Activated CD8-positive, alpha-beta memory T cell treated with anti-CD3 and anti-CD28 coated beads for 36 hours (primary cell): ENCODE data around the gene BICD1. TPM values are rescaled to one million over a fixed set of nuclear protein-coding genes. Genes with fewer than 3 reads are reported as not detected.
"Not testable (repeated sequence)": the region's sequence is repeated elsewhere in the genome, so short reads cannot be mapped to it uniquely, and the experiment has no call there.

ENCODE experiments used
- CTCF ChIA-PET: fragments of 350-600 bp; sonication (Branson Sonifier 250); formaldehyde crosslinking; loops from one replicate; lab custom pipeline; 2021; ENCODE audit warnings: antibody characterized with exemption; lab: Charles Lee
- POLR2A ChIA-PET: fragments of 350-600 bp; sonication (Branson Sonifier 250); formaldehyde crosslinking; loops from one replicate; lab custom pipeline; 2021; ENCODE audit warnings: antibody characterized with exemption; lab: Charles Lee
- total RNA-seq, 2 experiments: library from RNA; stranded (reverse); gene quantifications; one replicate each; pipeline ENCODE4 v1.2.3, GENCODE V29; 2021

BICD1 gene
- total RNA-seq, 2 experiments from 2014 or later, result 18.7 to 19.4 TPM

DNA sequence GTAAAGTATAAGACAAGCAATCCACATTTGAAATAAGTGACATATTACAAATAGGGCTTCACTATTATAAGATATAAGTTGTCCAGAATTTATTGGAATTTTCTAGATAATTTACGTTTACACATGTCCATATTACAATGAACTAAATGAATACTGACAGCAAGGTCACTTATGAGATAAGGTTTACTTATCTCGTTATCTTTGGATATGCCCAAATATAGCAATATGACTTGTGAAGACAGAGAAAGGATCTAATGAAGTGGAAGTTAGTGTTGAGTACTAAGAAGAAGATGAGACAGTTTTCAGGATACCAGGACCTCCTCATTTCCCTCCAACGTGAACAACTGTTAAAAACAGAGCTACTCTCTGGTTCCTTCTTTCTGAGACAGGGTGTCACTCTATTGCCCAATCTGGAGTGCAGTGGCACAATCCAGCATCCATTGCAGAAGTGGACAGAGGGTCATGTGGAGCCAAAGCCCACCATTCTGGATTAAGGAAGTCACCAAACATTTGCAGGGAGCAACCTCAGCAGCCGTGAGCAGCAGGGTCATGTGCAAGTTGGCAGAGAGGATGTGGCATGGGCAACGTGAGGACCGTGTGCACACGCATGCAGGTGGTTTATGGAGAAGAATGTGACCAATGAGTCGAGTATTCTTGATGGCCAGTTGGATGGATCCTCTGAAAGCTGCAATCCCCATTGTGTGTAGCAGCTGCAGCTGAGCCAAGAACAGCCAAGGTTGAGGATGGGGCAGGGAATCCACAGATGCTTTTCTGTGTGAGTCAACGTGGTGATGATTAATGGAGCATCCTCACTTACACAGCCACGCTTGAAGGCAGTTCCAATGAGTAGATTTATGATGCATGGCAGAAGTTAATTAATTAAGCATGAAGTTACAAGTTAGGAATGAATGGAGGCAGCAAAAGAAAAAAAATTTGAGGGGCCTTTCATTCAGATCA, 111.0 kb downstream of the BICD1 start:
- ChIA-PET POLR2A (no interaction called here), CTCF (no interaction called here)

DNA sequence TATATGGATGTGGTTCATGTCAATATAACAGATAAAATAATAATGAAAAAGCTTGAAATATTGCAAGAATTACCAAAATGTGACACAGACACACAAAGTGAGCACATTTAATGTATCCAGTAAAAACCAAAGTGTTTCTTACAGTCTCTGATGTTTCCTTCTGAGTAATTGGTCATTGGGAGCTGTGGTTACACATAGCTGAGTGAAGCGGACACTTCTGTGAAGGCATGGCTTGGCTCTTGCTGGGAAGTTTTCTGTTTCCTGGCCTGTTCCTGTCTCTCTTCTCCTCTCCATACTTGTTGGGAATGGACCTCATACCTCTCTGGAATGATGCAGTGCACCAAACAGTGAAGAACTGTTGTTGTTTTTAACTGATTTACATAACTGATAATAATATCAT, 117.3 kb downstream of the BICD1 start:
- ChIA-PET POLR2A (no interaction called here), CTCF (no interaction called here)

DNA sequence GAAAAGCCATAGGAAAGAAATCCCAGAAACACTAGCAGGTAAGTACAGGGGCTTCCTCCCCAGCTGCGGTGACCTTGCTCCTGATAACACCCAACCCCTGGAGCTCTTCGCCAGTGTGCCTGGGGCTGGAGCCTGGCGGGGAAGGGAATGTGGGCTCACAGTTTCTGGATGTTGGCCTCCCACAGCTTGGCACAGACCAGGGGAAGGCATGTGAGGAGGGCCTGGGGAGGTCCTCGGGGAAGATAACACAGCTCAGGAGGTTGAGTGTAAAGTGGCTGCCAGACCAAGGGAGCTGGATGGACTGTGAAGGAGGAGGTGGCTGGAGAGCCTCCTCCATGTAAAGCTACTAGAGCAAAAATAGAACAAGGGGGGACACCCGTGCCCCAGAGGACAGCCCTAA, 120.1 kb downstream of the BICD1 start:
- ChIA-PET CTCF (no interaction called here), POLR2A (no interaction called here)

DNA sequence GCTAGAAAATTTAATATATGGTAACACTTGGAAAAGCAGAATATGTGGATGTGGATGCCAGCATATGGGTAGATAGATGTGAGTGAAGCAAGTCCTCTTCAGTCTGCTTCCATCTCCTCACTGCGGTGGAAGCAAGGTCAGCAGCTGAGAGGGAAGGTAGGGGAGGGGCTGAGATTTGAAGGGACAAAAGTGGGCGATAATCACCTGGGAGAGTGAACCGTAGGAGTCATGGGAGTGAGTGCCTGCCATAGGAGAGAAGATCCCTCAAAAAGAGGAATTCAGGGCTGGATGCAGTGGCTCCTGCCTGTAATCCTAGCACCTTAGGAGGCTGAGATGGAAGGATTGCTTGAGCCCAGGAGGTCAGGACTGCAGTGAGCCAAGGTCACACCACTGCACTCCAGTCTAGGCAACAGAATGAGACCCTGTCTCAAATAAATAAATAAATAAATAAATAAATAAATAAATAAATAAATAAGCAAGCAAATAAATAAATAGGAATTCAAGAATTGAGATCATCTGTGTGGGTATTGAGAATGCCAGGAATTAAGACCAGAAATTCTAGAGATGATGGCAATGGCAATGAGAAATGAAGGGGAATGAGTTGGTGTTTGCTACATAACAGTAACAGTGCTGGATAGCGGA, 123.4 kb downstream of the BICD1 start:
- CTCF ChIA-PET, result no interaction called here
- POLR2A ChIA-PET, result no interaction called here

DNA sequence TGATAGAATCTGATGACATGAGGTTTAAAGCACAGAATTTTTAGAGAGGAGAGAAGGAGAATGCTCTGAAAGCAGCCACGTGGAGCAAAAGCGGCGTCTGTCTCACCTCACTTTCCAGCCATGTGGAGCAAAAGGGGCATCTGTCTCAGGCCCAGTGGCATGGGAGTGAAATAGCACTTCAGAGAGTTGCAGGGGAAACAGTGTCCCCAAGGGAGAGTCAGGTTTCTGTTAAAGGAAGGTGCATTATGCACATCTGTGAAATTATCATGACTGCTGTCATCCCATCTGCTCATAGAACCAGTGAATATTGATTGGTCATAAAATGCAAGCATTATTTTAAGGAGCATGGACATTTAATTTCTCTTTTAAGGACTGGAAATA, 124.0 kb downstream of the BICD1 start:
- CTCF ChIA-PET, result no interaction called here
- POLR2A ChIA-PET, result no interaction called here

DNA sequence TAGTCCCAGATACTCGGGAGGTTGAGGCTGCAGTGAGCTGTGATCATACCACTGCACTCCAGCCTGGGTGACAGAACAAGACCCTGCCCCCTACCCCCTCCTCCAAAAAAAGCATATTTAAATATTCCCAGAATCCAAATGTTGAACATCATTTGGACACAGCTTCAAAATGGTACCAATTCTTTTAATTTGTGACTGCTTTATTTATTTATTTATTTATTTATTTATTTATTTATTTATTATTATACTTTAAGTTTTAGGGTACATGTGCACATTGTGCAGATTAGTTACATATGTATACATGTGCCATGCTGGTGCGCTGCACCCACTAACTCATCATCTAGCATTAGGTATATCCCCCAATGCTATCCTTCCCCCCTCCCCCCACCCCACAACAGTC, 124.7 kb downstream of the BICD1 start:
- CTCF ChIA-PET, POLR2A ChIA-PET: not testable (repeated sequence)

DNA sequence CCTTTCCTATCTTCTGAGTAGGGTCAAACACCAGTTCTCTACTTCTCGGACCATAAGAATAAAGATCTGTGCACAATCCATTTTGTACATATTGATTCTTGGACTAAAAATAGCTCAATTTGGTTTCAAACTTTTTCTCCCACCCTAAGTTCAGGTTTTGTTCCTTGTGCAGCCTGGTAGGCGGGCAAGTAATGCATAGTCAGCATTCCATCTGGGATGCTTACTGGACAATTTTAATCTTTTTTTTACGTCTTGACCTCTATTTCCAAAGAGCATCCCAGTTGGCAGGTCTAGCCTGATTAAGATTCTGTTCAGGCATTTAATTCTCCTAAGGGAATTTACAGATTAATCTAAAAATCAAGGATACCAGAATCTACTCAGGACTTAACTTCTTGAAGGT, 126.9 kb downstream of the BICD1 start:
- POLR2A ChIA-PET, result no interaction called here
- CTCF ChIA-PET, result no interaction called here

DNA sequence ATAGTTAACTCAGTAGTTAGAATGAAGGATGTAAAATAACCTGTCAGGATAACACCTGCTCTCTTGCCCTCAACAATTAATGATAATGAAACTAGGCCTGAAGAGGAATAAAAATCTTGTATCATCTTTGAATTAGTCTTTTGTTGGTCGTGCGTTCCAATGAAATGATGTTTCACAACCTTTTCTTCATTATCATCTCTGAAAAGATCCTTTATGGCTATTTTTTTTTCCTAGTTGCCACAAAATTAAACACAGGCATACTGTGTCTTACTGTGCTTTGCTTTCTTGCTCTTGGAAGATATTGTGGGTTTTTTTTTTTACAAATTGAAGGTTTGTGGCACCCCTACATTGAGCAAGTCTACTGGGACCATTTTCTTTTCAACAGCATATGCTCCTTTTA, 128.6 kb downstream of the BICD1 start:
- ChIA-PET CTCF (no interaction called here), POLR2A (no interaction called here)

DNA sequence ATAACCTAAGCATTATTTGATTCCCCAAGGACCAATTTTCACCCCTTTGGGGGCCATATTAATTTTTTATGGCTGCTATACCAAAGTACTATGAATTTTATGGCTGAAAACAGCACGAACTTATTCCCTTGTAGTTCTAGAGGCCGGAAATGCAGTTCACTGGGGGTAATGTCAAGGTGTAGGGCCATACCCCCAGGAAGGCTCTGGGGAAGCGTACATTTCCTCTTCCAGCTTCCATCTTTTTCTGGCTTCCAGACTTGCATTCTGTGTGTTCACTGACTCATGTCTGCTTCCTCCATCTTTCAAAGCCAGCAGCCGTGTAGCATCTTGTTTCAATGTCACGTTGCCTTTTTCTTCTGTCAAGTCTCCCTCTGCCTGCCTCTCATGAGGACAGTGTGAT, 133.5 kb downstream of the BICD1 start:
- ChIA-PET CTCF (no interaction called here), POLR2A (no interaction called here)

DNA sequence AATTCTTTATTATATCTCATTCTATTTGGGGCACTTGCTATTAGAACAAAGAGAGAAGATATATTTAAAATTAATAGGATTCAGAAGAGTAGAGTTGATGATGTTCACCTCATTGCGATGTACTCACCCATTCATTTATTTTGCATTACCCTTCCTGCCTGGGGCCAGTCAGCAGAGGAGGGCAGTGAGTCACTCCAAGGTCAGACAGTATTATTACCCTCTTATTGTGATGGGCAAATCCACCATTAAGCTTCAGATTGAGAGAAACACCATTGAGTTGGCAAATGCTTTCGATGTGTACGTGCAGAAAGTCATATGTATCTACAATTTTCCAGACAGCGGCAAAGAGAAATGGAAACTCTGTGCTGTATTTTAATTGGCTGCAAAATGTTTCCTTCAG, 134.2 kb downstream of the BICD1 start:
- ChIA-PET POLR2A (no interaction called here), CTCF (no interaction called here)

DNA sequence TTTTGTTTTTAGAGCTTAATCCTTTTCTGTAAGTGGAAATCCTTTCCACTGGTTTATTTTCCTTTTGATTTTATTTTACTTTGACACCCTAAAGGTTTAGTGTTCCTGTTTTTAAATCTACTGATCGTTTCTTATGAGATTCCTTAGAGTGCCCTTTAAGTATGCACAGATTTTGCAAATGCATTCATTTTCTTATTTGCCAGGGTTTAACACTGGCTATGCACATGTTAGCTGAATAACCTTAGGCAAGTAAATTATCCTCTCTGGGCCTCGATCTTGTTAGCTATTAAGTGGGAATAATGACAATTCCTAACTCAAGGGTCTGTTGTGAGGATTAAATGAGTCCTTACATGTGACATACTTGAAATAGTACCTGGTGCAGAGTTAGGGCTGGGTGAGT, 136.0 kb downstream of the BICD1 start:
- ChIA-PET POLR2A (no interaction called here), CTCF (interaction anchor here (0.7 kb wide), 1 partner anchor 242 kb away, joined by 3 read pairs; no protein-coding TSS in a partner anchor)

DNA sequence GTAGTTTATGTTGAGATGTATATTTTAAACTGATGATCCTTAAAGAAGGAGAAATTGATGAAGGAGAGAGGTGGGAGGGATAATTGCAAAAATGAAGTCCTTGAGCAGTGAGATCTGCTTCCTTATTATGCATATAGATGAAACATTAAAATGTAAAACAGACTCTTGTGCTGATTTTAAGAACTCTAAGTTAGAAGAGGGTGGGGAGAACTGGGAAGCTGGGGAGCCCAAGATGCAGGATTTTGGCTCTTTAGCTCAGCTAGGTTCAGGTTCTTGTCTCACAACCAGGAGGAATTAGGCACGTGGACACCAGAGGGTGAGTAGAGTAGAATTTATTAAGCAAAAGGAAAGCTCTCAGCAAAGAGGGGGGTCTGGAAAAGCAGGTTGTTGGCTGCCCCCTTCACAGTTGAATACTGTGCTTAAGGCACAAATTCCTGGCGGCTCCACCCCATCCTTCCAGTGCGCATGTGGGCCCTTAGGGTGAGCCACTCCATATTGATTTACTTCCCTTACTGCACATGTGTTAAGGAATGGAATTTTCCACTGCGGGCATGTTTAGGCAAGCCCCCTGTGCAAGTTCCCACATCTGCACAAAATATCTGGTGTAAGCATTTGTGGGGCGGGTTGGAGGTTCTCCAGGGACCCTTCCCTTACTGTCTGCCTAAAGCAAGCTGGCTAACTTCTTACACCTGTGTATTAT, 141.9 kb downstream of the BICD1 start:
- POLR2A ChIA-PET, result no interaction called here

DNA sequence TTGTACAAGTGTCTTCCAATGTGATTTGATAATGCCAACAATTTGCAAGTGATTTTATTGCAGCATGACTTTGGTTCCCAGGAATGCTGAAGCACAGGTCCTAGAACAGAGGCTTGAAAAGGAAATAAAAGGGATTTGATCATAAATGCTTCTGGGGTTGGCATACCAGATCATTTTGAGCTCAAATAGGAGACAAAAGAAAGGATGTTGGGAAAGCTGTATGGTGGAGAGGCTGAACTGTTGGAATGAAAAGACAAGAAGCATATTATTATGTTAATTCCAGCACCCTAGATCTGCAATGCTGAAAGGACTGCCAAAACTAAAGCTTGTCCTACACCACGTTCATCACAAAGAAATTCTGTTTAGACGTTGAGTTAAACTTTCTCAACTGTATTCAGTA, 143.1 kb downstream of the BICD1 start:
- ChIA-PET CTCF (interaction anchor here (2.0 kb wide), 1 partner anchor 189 kb away, joined by 4 read pairs; no protein-coding TSS in a partner anchor), POLR2A (no interaction called here)

More for the DNA sequence above, 141.9 kb downstream of the BICD1 start:
- CTCF ChIA-PET, result no interaction called here

DNA sequence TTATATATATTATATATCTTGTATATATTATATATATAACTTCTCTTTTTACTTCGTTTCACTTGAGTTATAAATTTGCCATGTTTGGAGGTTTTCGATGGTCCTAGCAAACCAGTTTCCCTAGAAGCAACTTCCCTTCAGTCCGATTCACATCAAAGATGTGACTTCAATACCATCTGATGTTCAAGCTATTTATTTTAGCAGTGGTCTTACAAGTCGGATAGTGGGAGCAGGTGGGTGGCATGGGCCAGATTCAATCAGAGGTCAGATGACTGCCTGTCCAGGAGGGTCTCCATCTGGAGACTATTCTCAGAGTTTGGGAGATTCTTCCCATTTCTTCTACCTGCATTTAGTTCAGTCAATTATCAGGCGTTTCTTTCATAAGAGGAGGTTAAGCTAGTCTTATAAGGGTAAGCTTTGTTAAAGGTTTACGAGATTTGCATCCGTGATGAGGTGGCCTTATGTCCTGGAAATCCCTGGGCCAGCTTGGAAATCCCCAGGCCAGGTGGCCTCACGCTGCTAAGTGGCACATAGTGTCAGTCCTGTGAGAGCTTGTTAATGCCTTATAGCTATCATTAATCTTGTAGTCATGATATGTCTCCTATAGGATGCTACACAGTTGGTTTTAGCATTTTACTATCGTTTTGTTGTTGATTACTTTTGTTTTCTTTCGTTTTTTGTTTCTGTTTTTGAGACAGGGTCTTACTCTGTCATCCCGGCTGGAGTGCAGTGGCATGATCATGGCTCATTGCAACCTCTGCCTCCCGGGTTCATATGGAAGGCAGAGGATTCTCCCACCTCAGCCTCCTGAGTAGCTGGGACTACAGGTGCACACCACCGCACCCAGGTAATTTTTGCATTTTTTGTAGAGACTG, 145.8 kb downstream of the BICD1 start:
- ChIA-PET POLR2A (no interaction called here), CTCF (no interaction called here)

DNA sequence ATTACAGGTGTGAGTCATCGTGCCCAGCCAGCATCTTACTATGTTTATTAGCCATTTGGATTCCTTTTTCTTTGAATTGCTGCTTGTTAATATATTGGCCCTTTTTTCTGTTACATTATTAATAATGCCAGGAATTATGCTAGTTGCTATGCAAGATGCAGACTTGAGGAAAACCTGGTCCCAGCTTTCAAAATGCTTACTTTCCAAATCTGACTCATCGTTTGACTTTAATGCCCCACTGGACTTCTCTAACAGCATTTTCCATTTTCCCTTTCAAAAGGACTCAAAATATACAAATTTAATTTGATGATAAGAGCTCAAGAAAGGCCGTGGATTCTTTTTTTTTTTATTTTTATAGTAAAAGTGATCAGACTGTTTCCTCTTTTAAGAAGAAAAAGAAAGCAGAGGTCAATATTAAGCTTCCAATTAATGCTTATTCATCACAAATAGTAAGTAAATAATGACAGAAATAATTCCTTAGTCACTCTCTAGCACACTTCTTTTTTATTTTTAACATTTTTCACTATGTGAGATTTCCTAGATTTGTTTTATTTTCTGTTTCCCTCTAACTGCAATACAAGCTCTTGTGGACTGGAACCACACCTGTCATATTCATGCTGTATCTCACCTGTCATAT, 146.6 kb downstream of the BICD1 start:
- ChIA-PET CTCF (no interaction called here), POLR2A (no interaction called here)

DNA sequence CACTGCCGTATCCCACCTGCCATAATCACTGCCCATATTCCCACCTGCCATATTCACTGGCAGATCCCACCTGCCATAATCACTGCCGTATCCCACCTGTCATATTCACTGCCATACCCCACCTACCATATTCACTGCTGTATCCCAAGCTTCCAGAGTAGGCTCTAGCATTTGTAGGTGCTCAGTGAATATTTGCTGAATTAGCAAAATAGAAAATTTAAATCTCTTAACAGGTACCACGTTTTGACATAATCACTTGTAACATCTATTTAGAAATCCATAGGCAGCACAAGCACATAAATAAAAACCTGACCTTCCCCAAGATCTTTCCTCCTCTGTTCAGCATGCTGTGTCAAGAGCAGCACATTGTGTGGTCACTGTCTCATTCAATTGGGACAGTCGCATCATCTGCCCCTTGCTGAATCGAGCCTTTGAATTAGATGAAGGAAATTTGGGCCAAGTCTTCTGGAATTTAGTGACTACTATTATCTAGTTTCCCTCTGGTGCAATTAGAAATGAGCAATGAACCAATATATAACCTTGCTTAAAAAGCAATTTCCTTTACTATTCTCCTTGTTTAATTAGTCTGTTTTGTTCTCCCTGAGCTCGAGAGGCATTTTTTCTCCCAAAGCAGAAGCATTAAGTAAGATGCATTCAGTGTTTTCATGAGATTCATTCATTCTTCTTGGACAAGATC, 147.8 kb downstream of the BICD1 start:
- POLR2A ChIA-PET, result no interaction called here
- CTCF ChIA-PET, result no interaction called here

DNA sequence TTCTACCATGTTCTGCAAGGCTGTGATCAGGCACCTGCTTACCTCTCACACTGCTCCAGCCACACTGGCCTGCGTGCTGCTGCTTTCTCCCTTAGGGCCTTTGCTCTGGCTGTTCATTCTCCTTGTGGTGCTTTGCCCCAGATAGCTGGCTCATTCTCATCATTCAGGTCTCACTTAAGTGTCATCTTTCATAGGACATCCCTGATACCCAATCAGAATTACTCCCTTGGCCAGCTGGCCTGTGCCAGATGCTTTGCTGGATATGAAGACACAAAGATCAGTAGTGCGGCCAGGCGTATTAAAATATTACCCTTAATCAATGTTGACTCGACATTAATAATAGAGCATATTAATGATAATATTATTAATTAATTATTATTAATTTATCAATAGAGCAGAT, 148.9 kb downstream of the BICD1 start:
- ChIA-PET POLR2A (no interaction called here), CTCF (no interaction called here)
